ENCODE measurements around the gene SBK3. TPM values are rescaled to one million over a fixed set of nuclear protein-coding genes. Genes with fewer than 3 reads are reported as not detected.
"Not testable (repeated sequence)": the region's sequence is repeated elsewhere in the genome, so short reads cannot be mapped to it uniquely, and the experiment has no call there.

SBK3 gene
- total RNA-seq, 2 donors from 2014 or later: 0.23 to 0.74 TPM

GRCh38 chr19:55578031-55578760 lies 32.9 kb upstream of the SBK3 start:
- intact Hi-C loops (cut with DNase I): no loop called here
- Histone ChIP-seq H3K4me1 (replicated peaks) (peaks cover 14% of the 10 kb centered on the region), H3K27me3 (replicated peaks; ENCODE audit: insufficient read depth) (no peaks in the 10 kb centered on the region), H3K27ac (no peak overlapping the region), H3K4me3 (no peak overlapping the region), H3K36me3 (peaks cover 0 to 7% of the 10 kb centered on the region in 2 donors), H3K9me3 (no peaks in the 10 kb centered on the region)
- TF ChIP-seq POLR2A (IDR thresholded peaks at IDR 0.05) (no peak), CTCF (IDR thresholded peaks at IDR 0.05) (no peak), POLR2AphosphoS5 (IDR thresholded peaks at IDR 0.05) (no peak)
- 93% methylated on average over 83 of the region's 83 CpGs for WGBS
- no peak for DNase-seq (ENCODE audit: low spot score)

DNA sequence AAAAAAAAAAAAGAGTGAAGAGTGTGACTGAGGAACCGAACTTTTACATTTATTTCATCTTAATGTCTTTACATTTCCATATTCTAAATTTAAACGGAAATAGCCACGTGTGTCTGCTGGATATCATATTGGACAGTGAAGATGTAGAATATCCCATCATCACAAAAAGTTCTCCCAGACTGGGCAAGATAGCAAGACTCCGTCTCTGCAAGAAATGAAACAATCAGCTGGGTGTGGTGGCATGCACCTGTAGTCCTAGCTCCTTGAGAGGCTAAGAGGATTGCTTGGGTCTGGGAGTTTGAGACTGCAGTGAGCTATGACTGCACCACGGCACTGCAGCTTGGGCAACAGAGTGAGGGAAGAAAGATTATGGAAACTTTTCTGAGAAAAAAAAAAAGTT lies 31.4 kb upstream of the SBK3 start:
- DNase-seq (ENCODE audit: low spot score): no peak
- H3K9me3 ChIP-seq: no peaks in the 10 kb centered on the region
- no peak overlapping the region for H3K4me3 ChIP-seq
- WGBS: 94% methylated on average over 5 of the region's 5 CpGs
- H3K27ac ChIP-seq: no peak overlapping the region
- TF ChIP-seq POLR2AphosphoS5 (IDR thresholded peaks at IDR 0.05) (no peak), CTCF (IDR thresholded peaks at IDR 0.05) (no peak), POLR2A (IDR thresholded peaks at IDR 0.05) (no peak)
- peaks cover 0 to 7% of the 10 kb centered on the region in 2 donors for H3K36me3 ChIP-seq
- no peaks in the 10 kb centered on the region for H3K27me3 ChIP-seq (replicated peaks; ENCODE audit: insufficient read depth)
- intact Hi-C loops (cut with DNase I): no loop called here
- peaks cover 13% of the 10 kb centered on the region for H3K4me1 ChIP-seq (replicated peaks)

DNA sequence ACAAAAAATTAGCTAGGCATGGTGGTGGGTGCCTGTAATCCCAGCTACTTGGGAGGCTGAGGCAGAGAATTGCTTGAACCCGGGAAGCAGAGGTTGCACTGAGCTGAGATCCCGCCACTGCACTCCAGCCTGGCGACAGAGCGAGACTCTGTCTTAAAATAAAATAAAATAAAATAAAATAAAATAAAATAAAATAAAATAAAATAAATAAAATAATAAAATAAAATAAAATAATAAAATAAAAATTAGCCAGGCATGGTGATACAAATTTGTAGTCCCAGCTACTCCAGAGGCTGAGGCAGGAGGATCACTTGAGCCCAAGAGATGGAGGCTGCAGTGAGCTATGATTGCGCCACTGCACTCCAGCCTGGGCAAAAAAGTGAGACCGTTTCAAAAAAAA lies 28.6 kb upstream of the SBK3 start:
- H3K9me3 ChIP-seq; H3K4me1 ChIP-seq (replicated peaks); H3K36me3 ChIP-seq; DNase-seq (ENCODE audit: low spot score); H3K27me3 ChIP-seq (replicated peaks; ENCODE audit: insufficient read depth); H3K4me3 ChIP-seq; H3K27ac ChIP-seq; intact Hi-C loops (cut with DNase I): not testable (repeated sequence)
- 93% methylated on average over 6 of the region's 6 CpGs for WGBS

- H3K4me3 ChIP-seq; H3K36me3 ChIP-seq; H3K4me1 ChIP-seq (replicated peaks); H3K9me3 ChIP-seq; H3K27me3 ChIP-seq (replicated peaks; ENCODE audit: insufficient read depth); intact Hi-C loops (cut with DNase I); DNase-seq (ENCODE audit: low spot score); H3K27ac ChIP-seq: not testable (repeated sequence)
- 82% methylated on average over 5 of the region's 5 CpGs for WGBS
These were observed 24.1 kb upstream of the SBK3 start for GRCh38 chr19:55569477-55569876.

DNA sequence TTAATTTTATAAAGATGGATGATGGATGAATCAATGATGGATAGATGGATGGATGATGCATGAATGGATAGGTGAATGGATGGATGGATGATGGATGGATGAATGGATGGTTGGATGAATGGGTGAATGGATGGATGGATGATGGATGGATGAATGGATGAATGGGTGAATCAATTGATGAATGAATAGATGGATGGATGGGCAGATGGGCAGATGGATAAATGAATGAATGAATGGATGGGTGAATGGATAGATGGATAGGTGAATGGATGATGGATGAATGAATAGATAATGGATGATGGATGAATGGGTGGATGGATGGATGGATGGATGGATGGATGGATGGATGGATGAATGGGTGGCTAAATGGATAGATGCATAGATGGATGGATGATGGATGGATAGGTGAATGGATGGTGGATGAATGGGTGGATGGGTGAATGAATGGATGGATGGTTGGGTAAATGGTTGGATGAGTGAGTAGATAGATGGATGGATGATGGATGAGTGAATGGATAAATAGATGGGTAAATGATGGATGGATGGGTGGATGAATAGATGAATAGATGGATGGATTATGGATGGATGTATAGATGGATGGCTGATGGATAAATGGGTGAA lies 22.5 kb upstream of the SBK3 start:
- Histone ChIP-seq H3K27ac (no peak overlapping the region), H3K4me3 (no peak overlapping the region), H3K4me1 (replicated peaks) (no peaks in the 10 kb centered on the region), H3K27me3 (replicated peaks; ENCODE audit: insufficient read depth) (no peaks in the 10 kb centered on the region), H3K9me3 (no peaks in the 10 kb centered on the region), H3K36me3 (no peaks in the 10 kb centered on the region)
- TF ChIP-seq POLR2A (IDR thresholded peaks at IDR 0.05) (no peak), POLR2AphosphoS5 (IDR thresholded peaks at IDR 0.05) (no peak), CTCF (IDR thresholded peaks at IDR 0.05) (no peak)
- intact Hi-C loops (cut with DNase I): no loop called here
- DNase-seq (ENCODE audit: low spot score): no peak

GRCh38 chr19:55566823-55567222 lies 21.5 kb upstream of the SBK3 start:
- WGBS: 34% methylated on average over 9 of the region's 9 CpGs
- no peak for TF ChIP-seq CTCF (IDR thresholded peaks at IDR 0.05)
- no peak for TF ChIP-seq POLR2A (IDR thresholded peaks at IDR 0.05)
- no peak for TF ChIP-seq POLR2AphosphoS5 (IDR thresholded peaks at IDR 0.05)

More at GRCh38 chr19:55566823-55567222, 21.5 kb upstream of the SBK3 start:
- Histone ChIP-seq H3K9me3 (no peaks in the 10 kb centered on the region), H3K4me1 (replicated peaks) (no peaks in the 10 kb centered on the region), H3K36me3 (no peaks in the 10 kb centered on the region), H3K27ac (no peak overlapping the region), H3K27me3 (replicated peaks; ENCODE audit: insufficient read depth) (no peaks in the 10 kb centered on the region), H3K4me3 (no peak overlapping the region)
- intact Hi-C loops (cut with DNase I): no loop called here
- DNase-seq (ENCODE audit: low spot score): no peak

Measured in prostate gland (tissue), 2 donors.